Smooth muscle cell (in vitro differentiated cells): ENCODE results near the gene DSTN. TPM values are rescaled to one million over a fixed set of nuclear protein-coding genes. Genes with fewer than 3 reads are reported as not detected.

ENCODE experiments used
- DNase-seq: peaks from one replicate; lab custom pipeline; 2025; ENCODE audit not compliant: unreplicated experiment; lab: John Stamatoyannopoulos, UW
- H2AFZ ChIP-seq: fragments of 200-600 bp; sonication (generic); 2 replicates; pipeline ENCODE4 v1.6.0; 2016; ENCODE audit warnings: antibody characterized with exemption, low read depth, mild to moderate bottlenecking
- H3F3A ChIP-seq: fragments of 200-600 bp; sonication (generic); 2 replicates; pipeline ENCODE4 v1.6.0; 2017; ENCODE audit warnings: antibody characterized with exemption, low read depth
- H3K27ac ChIP-seq: fragments of 200-600 bp; sonication (generic); 2 replicates; pipeline ENCODE4 v1.5.1; 2016; ENCODE audit warnings: low read depth, mild to moderate bottlenecking
- H3K27me3 ChIP-seq: fragments of 200-600 bp; sonication (generic); 2 replicates; pipeline ENCODE4 v1.6.1; 2016; ENCODE audit warnings: low read depth, mild to moderate bottlenecking
- H3K36me3 ChIP-seq: fragments of 200-600 bp; sonication (generic); 2 replicates; pipeline ENCODE4 v1.5.1; 2016; ENCODE audit warnings: low read depth
- H3K4me1 ChIP-seq: fragments of 200-600 bp; sonication (generic); 2 replicates; pipeline ENCODE4 v1.5.1; 2016; ENCODE audit warnings: low read depth
- H3K4me2 ChIP-seq: fragments of 200-600 bp; sonication (generic); 2 replicates; pipeline ENCODE4 v1.6.0; 2016; ENCODE audit warnings: mild to moderate bottlenecking
- H3K4me3 ChIP-seq: fragments of 200-600 bp; sonication (generic); 2 replicates; pipeline ENCODE4 v1.5.1; 2016; ENCODE audit warnings: mild to moderate bottlenecking
- H3K79me2 ChIP-seq: fragments of 200-600 bp; sonication (generic); 2 replicates; pipeline ENCODE4 v1.6.0; 2016; ENCODE audit warnings: low read depth, mild to moderate bottlenecking
- H3K9ac ChIP-seq: fragments of 200-600 bp; sonication (generic); 2 replicates; pipeline ENCODE4 v1.6.0; 2016; ENCODE audit warnings: low read depth
- H3K9me3 ChIP-seq: fragments of 200-600 bp; sonication (generic); replicated peaks from 2 replicates; pipeline ENCODE4 v1.5.1; 2016; ENCODE audit warnings: low read depth
- H4K20me1 ChIP-seq: fragments of 200-600 bp; sonication (generic); 2 replicates; pipeline ENCODE4 v1.6.0; 2016; ENCODE audit warnings: low read depth
- CTCF ChIP-seq: fragments of 200-600 bp; sonication (generic); IDR thresholded peaks from 2 replicates; pipeline ENCODE4 v1.5.1; 2017; ENCODE audit warnings: borderline replicate concordance, mild to moderate bottlenecking, antibody characterized with exemption; ENCODE audit not compliant: insufficient read depth, poor library complexity, severe bottlenecking
- WGBS: methylation state at CpG from one replicate; pipeline ENCODE4 v1.1.7; 2016; ENCODE audit warnings: low lambda C conversion rate; 5-methylcytosine and 5-hydroxymethylcytosine counted together
- polyA plus RNA-seq: library from polyadenylated mRNA; unstranded; fragments of >200 nt; fragmentation: Nextera tagmentation; extraction: Ambion mirVana; gene quantifications from 2 replicates; pipeline ENCODE4 v1.2.1, GENCODE V29; 2016
- total RNA-seq: library from RNA; depleted of rRNA; stranded (reverse); fragments of >200 nt; gene quantifications from 2 replicates; pipeline ENCODE4 v1.2.3, GENCODE V29; 2014

DSTN gene
- total and polyA plus RNA-seq, 2 experiments from 2014 or later = 486 to 534 TPM

GRCh38 chr20:17555106-17555505, 14.8 kb upstream of the DSTN start:
- WGBS = 97% methylated on average over 3 of the region's 3 CpGs
- no peaks in the 10 kb centered on the region for H3K36me3 ChIP-seq
- DNase-seq = no peak
- no peak overlapping the region for H3K27ac ChIP-seq
- no peaks in the 10 kb centered on the region for H4K20me1 ChIP-seq
- peaks cover 16% of the 10 kb centered on the region for H3K4me1 ChIP-seq
- peaks cover 10% of the 10 kb centered on the region for H3F3A ChIP-seq
- H3K9ac ChIP-seq = no peak overlapping the region
- no peaks in the 10 kb centered on the region for H3K79me2 ChIP-seq
- no peak for TF ChIP-seq CTCF
- no peaks in the 10 kb centered on the region for H3K27me3 ChIP-seq
- no peak overlapping the region for H3K4me3 ChIP-seq
- H3K4me2 ChIP-seq = no peak overlapping the region
- H2AFZ ChIP-seq = no peak overlapping the region
- H3K9me3 ChIP-seq = no peaks in the 10 kb centered on the region

GRCh38 chr20:17556837-17557674, 12.8 kb upstream of the DSTN start:
- Histone ChIP-seq H3K9ac (peak overlapping the region; percentile 94), H3K9me3 (no peaks in the 10 kb centered on the region), H3F3A (peaks cover 10% of the 10 kb centered on the region), H3K79me2 (no peaks in the 10 kb centered on the region), H3K27me3 (no peaks in the 10 kb centered on the region), H3K4me1 (peaks cover 16% of the 10 kb centered on the region), H3K4me2 (peak overlapping the region; percentile 78), H3K4me3 (no peak overlapping the region), H2AFZ (no peak overlapping the region), H3K36me3 (no peaks in the 10 kb centered on the region), H3K27ac (peak overlapping the region; percentile 99), H4K20me1 (no peaks in the 10 kb centered on the region)
- no peak for TF ChIP-seq CTCF
- DNase-seq = no peak
- 72% methylated on average over 11 of the region's 11 CpGs for WGBS

- Histone ChIP-seq H3K36me3 (no peaks in the 10 kb centered on the region), H3K4me1 (peaks cover 16% of the 10 kb centered on the region), H3K4me3 (peak overlapping the region; percentile 19), H3K27ac (peak overlapping the region; percentile 99), H3K9me3 (no peaks in the 10 kb centered on the region), H3F3A (peaks cover 10% of the 10 kb centered on the region), H3K9ac (peak overlapping the region; percentile 94), H3K27me3 (no peaks in the 10 kb centered on the region), H3K4me2 (peak overlapping the region; percentile 78), H2AFZ (no peak overlapping the region), H3K79me2 (no peaks in the 10 kb centered on the region), H4K20me1 (no peaks in the 10 kb centered on the region)
- no peak for TF ChIP-seq CTCF
- WGBS = 27% methylated on average over 3 of the region's 3 CpGs
- DNase-seq = no peak
Measured at GRCh38 chr20:17557675-17558006, 12.2 kb upstream of the DSTN start.
